H9 (cell line): ENCODE data around the gene RAB43. TPM values are rescaled to one million over a fixed set of nuclear protein-coding genes. Genes with fewer than 3 reads are reported as not detected.

Experiments
- DNase-seq: peaks from one replicate; pipeline ENCODE4 v3.0.0-alpha.2; 2017
- H2AFZ ChIP-seq: one replicate; pipeline ENCODE4 v1.6.1; 2013; ENCODE audit warnings: mild to moderate bottlenecking, low read length, control low read depth, moderate library complexity
- H2AK5ac ChIP-seq: 2 replicates; pipeline ENCODE4 v1.6.1; 2013; ENCODE audit warnings: low read length, control low read depth, mixed read lengths; ENCODE audit not compliant: insufficient read length
- H2BK120ac ChIP-seq: one replicate; pipeline ENCODE4 v1.6.1; 2013; ENCODE audit warnings: low read depth, mild to moderate bottlenecking, low read length, control low read depth, inconsistent platforms; ENCODE audit not compliant: poor library complexity, severe bottlenecking
- H2BK12ac ChIP-seq: 2 replicates; pipeline ENCODE4 v1.6.1; 2013; ENCODE audit warnings: low read length, control low read depth, mixed read lengths, low read depth; ENCODE audit not compliant: insufficient read length
- H2BK15ac ChIP-seq: 2 replicates; pipeline ENCODE4 v1.6.1; 2013; ENCODE audit warnings: low read depth, low read length, control low read depth
- H2BK20ac ChIP-seq: one replicate; pipeline ENCODE4 v1.6.1; 2013; ENCODE audit warnings: low read depth, mild to moderate bottlenecking, low read length, control low read depth, inconsistent platforms; ENCODE audit not compliant: poor library complexity, severe bottlenecking
- H2BK5ac ChIP-seq: 2 replicates; pipeline ENCODE4 v1.6.1; 2013; ENCODE audit warnings: low read length, control low read depth, mixed read lengths; ENCODE audit not compliant: insufficient read length
- H3K14ac ChIP-seq: 2 replicates; pipeline ENCODE4 v1.6.1; 2013; ENCODE audit warnings: low read length, control low read depth; ENCODE audit not compliant: insufficient read depth
- H3K18ac ChIP-seq: 2 replicates; pipeline ENCODE4 v1.6.1; 2013; ENCODE audit warnings: low read depth, mild to moderate bottlenecking, mixed read lengths, low read length, control low read depth; ENCODE audit not compliant: insufficient read length
- H3K23ac ChIP-seq: 2 replicates; pipeline ENCODE4 v1.6.1; 2013; ENCODE audit warnings: low read length, control low read depth, mixed read lengths, low read depth; ENCODE audit not compliant: insufficient read length
- H3K23me2 ChIP-seq: 2 replicates; pipeline ENCODE4 v1.6.1; 2013; ENCODE audit warnings: low read depth, mild to moderate bottlenecking, mixed read lengths, low read length, control low read depth; ENCODE audit not compliant: insufficient read length, poor library complexity, severe bottlenecking
- H3K27ac ChIP-seq: 2 replicates; pipeline ENCODE4 v1.5.1; 2013; ENCODE audit warnings: low read length, control low read depth, mixed read lengths, low read depth; ENCODE audit not compliant: insufficient read length
- H3K27me3 ChIP-seq: 2 replicates; pipeline ENCODE4 v1.6.1; 2013; ENCODE audit warnings: low read length, control low read depth, inconsistent platforms; ENCODE audit not compliant: insufficient read depth
- H3K4ac ChIP-seq: 2 replicates; pipeline ENCODE4 v1.6.1; 2013; ENCODE audit warnings: low read depth, mild to moderate bottlenecking, control low read depth, inconsistent platforms, low read length, moderate library complexity
- H3K4me1 ChIP-seq: 2 replicates; pipeline ENCODE4 v1.6.1; 2013; ENCODE audit warnings: low read length, control low read depth, inconsistent platforms; ENCODE audit not compliant: insufficient read depth
- H3K4me2 ChIP-seq: 2 replicates; pipeline ENCODE4 v1.6.1; 2013; ENCODE audit warnings: low read length, control low read depth, mixed read lengths; ENCODE audit not compliant: insufficient read length, insufficient read depth
- H3K56ac ChIP-seq: 2 replicates; pipeline ENCODE4 v1.6.1; 2013; ENCODE audit warnings: low read depth, mild to moderate bottlenecking, mixed read lengths, low read length, control low read depth; ENCODE audit not compliant: insufficient read length
- H3K79me1 ChIP-seq: 2 replicates; pipeline ENCODE4 v1.6.1; 2013; ENCODE audit warnings: low read depth, mild to moderate bottlenecking, moderate library complexity, low read length, control low read depth, inconsistent platforms; ENCODE audit not compliant: insufficient read depth, poor library complexity, severe bottlenecking
- H3K79me2 ChIP-seq: 2 replicates; pipeline ENCODE4 v1.6.1; 2013; ENCODE audit warnings: low read length, control low read depth, inconsistent platforms; ENCODE audit not compliant: insufficient read depth
- H3K9ac ChIP-seq: 2 replicates; pipeline ENCODE4 v1.6.1; 2013; ENCODE audit warnings: low read length, control low read depth, mixed read lengths; ENCODE audit not compliant: insufficient read length; ENCODE audit errors: extremely low read depth
- H3K9me3 ChIP-seq: one replicate; pipeline ENCODE4 v1.6.1; 2013; ENCODE audit warnings: low read depth, low read length, inconsistent platforms; ENCODE audit not compliant: control insufficient read depth
- H3T11ph ChIP-seq: one replicate; pipeline ENCODE4 v1.6.1; 2013; ENCODE audit warnings: mild to moderate bottlenecking, low read length, control low read depth, inconsistent platforms
- H4K20me1 ChIP-seq: one replicate; pipeline ENCODE4 v1.6.1; 2013; ENCODE audit not compliant: control insufficient read depth, insufficient read length, insufficient read depth
- H4K5ac ChIP-seq: 2 replicates; pipeline ENCODE4 v1.6.1; 2013; ENCODE audit warnings: low read depth, mild to moderate bottlenecking, mixed read lengths, low read length, control low read depth; ENCODE audit not compliant: insufficient read length
- H4K8ac ChIP-seq: replicated peaks from 2 replicates; pipeline ENCODE4 v1.6.1; 2013; ENCODE audit warnings: low read length, control low read depth, mixed read lengths, low read depth; ENCODE audit not compliant: insufficient read length
- H4K91ac ChIP-seq: 2 replicates; pipeline ENCODE4 v1.6.1; 2013; ENCODE audit warnings: low read depth, mild to moderate bottlenecking, moderate library complexity, mixed read lengths, low read length, control low read depth; ENCODE audit not compliant: insufficient read length
- H3K27ac Mint-ChIP-seq, 3 experiments: 2 replicates in 2 of 3; 3 replicates in 1 of 3; pipeline ENCODE4 v1.8.0; 2020 to 2021; ENCODE audit warnings: mixed read lengths in 3 of 3, mild to moderate bottlenecking in 1 of 3, moderate library complexity in 1 of 3
- H3K27me3 Mint-ChIP-seq: 2 replicates; pipeline ENCODE4 v1.8.0; 2021; ENCODE audit warnings: low read depth, mild to moderate bottlenecking, moderate library complexity, mixed read lengths
- H3K36me3 Mint-ChIP-seq, 3 experiments: 2 replicates in 2 of 3; 3 replicates in 1 of 3; pipeline ENCODE4 v1.8.0; 2020 to 2021; ENCODE audit warnings: low read depth in 3 of 3, mixed read lengths in 3 of 3; ENCODE audit not compliant: insufficient read depth in 1 of 3
- H3K4me1 Mint-ChIP-seq, 2 experiments: 2 replicates each; pipeline ENCODE4 v1.8.0; 2020; ENCODE audit warnings: mixed read lengths in 2 of 2
- H3K4me3 Mint-ChIP-seq, 2 experiments: 2 replicates in 1 of 2; 3 replicates in 1 of 2; pipeline ENCODE4 v1.8.0; 2020 to 2021; ENCODE audit warnings: mild to moderate bottlenecking in 2 of 2, mixed read lengths in 2 of 2, moderate library complexity in 1 of 2
- H3K9me3 Mint-ChIP-seq, 2 experiments: 2 replicates in 1 of 2; 3 replicates in 1 of 2; pipeline ENCODE4 v1.8.0; 2020; ENCODE audit warnings: mild to moderate bottlenecking in 2 of 2, mixed read lengths in 2 of 2, moderate library complexity in 1 of 2
- CTCF ChIP-seq: fragments of 200-600 bp; sonication (generic); conservative IDR thresholded peaks from 3 replicates; pipeline ENCODE4 v1.8.0; 2021; ENCODE audit warnings: antibody characterized with exemption, mild to moderate bottlenecking
- WGBS: extraction: QIAGEN DNeasy Blood & Tissue Kit; methylation state at CpG from one replicate; pipeline ENCODE4 v1.1.7; 2013; ENCODE audit warnings: missing lambda C conversion rate, low lambda C conversion rate, mixed read lengths; ENCODE audit not compliant: insufficient read length; ENCODE audit errors: extremely low coverage; 5-methylcytosine and 5-hydroxymethylcytosine counted together
- total RNA-seq: library from RNA; stranded (reverse); gene quantifications from 2 replicates; pipeline ENCODE4 v1.2.1, GENCODE V29; 2021

RAB43 gene
- total RNA-seq, 1 experiment from 2014 or later: 13.6 TPM

GRCh38 chr3:129160891-129161859 is 39.6 kb upstream of the RAB43 start, which contains the start of gene ISY1:
TSS of gene ISY1 (minus strand) at chr3:129161063. CDS start at chr3:129160975, 88 bp downstream.
- peak within 1 kb of the TSS; percentile 96 for H3K14ac ChIP-seq
- H2BK5ac ChIP-seq: peak within 1 kb of the TSS; percentile 73
- H3K18ac ChIP-seq: peak within 1 kb of the TSS; percentile 100
- H3K9me3 ChIP-seq: no peaks in the 10 kb centered on the region
- no peak within 1 kb of the TSS for H2BK20ac ChIP-seq
- no peak within 1 kb of the TSS for H4K8ac ChIP-seq
- Mint-ChIP-seq H3K9me3 (no peaks in the 10 kb centered on the region), H3K4me1 (peaks cover 18 to 21% of the 10 kb centered on the region in 2 experiments), H3K36me3 (peaks cover 3 to 24% (median 21%) of the 10 kb centered on the region in 3 experiments; a peak in 6 of 7 replicates), H3K4me3 (peak within 1 kb of the TSS; percentile 88 to 94), H3K27ac (peak within 1 kb of the TSS; percentile 100), H3K27me3 (peaks cover 4% of the 10 kb centered on the region; the same call in 1 of the 2 replicates)
- H3K4me1 ChIP-seq: no peaks in the 10 kb centered on the region; the same call in 1 of the 2 replicates
- no peaks in the 10 kb centered on the region for H4K20me1 ChIP-seq
- no peak within 1 kb of the TSS for H3K23ac ChIP-seq
- H2BK120ac ChIP-seq: no peak within 1 kb of the TSS
- H3K79me2 ChIP-seq: no peaks in the 10 kb centered on the region; the same call in 1 of the 2 replicates
- TF ChIP-seq CTCF: peak; percentile 84
- H3K4ac ChIP-seq: no peak within 1 kb of the TSS; the same call in 1 of the 2 replicates
- peak within 1 kb of the TSS; percentile 95 for H3K27ac ChIP-seq
- peak within 1 kb of the TSS; percentile 94 for H2BK12ac ChIP-seq
- H3K9ac ChIP-seq: peak within 1 kb of the TSS; percentile 92
- no CpG with 5 or more reads among the region's 67 CpGs for WGBS
- H3T11ph ChIP-seq: peak within 1 kb of the TSS; percentile 95
- peak within 1 kb of the TSS; percentile 72 for H3K4me2 ChIP-seq
- peak within 1 kb of the TSS; percentile 97 for H4K5ac ChIP-seq
- H2BK15ac ChIP-seq: no peak within 1 kb of the TSS
- no peaks in the 10 kb centered on the region for H3K79me1 ChIP-seq
- DNase-seq: peak; percentile 93
- no peak within 1 kb of the TSS for H2AK5ac ChIP-seq
- H4K91ac ChIP-seq: no peak within 1 kb of the TSS
- H3K56ac ChIP-seq: peak within 1 kb of the TSS; percentile 68
- H3K27me3 ChIP-seq: no peaks in the 10 kb centered on the region
- H3K23me2 ChIP-seq: peaks cover 3% of the 10 kb centered on the region
- H2AFZ ChIP-seq: peak within 1 kb of the TSS; percentile 71
